Psoas muscle (tissue), 8 donors: ENCODE data around the gene MMP24. TPM values are rescaled to one million over a fixed set of nuclear protein-coding genes. Genes with fewer than 3 reads are reported as not detected.

Experiments
- ATAC-seq, 4 donors: fragments of 200-7000 bp; cut with Tn5 transposase; one replicate each; pipeline ENCODE4 v1.9.1; 2020; ENCODE audit warnings: moderate library complexity in 3 of 4, mild to moderate bottlenecking in 2 of 4
- DNase-seq, 2 donors: peaks; one replicate each; pipeline ENCODE4 v3.0.0-alpha.2; 2020
- H3K27ac ChIP-seq: fragments of 200-600 bp; one replicate; pipeline ENCODE4 v1.8.0; 2022
- H3K27me3 ChIP-seq, 3 donors: fragments of 200-600 bp in 1 of 3; one replicate each; pipeline versions ENCODE4 v1.6.1 to v1.8.0; 2013 to 2022; ENCODE audit warnings: low read length in 2 of 3, mild to moderate bottlenecking in 2 of 3, moderate library complexity in 1 of 3; ENCODE audit not compliant: insufficient read depth in 3 of 3
- H3K36me3 ChIP-seq, 2 donors: fragments of 200-600 bp in 1 of 2; one replicate each; pipeline versions ENCODE4 v1.6.1 to v1.8.0; 2013 to 2022; ENCODE audit warnings: low read depth in 1 of 2, mild to moderate bottlenecking in 1 of 2, moderate library complexity in 1 of 2; ENCODE audit not compliant: insufficient read depth in 1 of 2
- H3K4me1 ChIP-seq: fragments of 200-600 bp; one replicate; pipeline ENCODE4 v1.8.0; 2022
- H3K4me3 ChIP-seq: fragments of 200-600 bp; one replicate; pipeline ENCODE4 v1.8.0; 2022; ENCODE audit warnings: mild to moderate bottlenecking
- H3K9me3 ChIP-seq: fragments of 200-600 bp; one replicate; pipeline ENCODE4 v1.8.0; 2022
- WGBS, 3 donors: extraction: QIAGEN DNeasy Blood & Tissue Kit; methylation state at CpG; one replicate each; pipeline versions ENCODE4 v1.1.6 to v1.1.7; 2013; 5-methylcytosine and 5-hydroxymethylcytosine counted together
- intact Hi-C, 2 donors: fragments of 100-400 bp; cut with DNase I; formaldehyde crosslinking; loops; one replicate each; pipeline versions ENCODE4 v1.11.0 to v1.14.2; 2022
- polyA plus RNA-seq, 3 donors: library from polyadenylated mRNA; stranded (reverse); fragments of 200-250 nt; gene quantifications; one replicate each; pipeline ENCODE4 v1.2.3, GENCODE V29; 2013
- total RNA-seq, 4 donors: library from RNA; stranded (reverse); fragmentation: NEBNext Ultra II Directional in 2 of 4; extraction: Animal tissue kit (Norgen Biotek cat#: 25700) in 2 of 4; gene quantifications; one replicate each; pipeline versions ENCODE4 v1.2.1 to v1.2.4, GENCODE V29; 2021 to 2023
- TF ChIP-seq, protein P1 (sequence below): fragments of 200-600 bp; IDR thresholded peaks from one replicate; pipeline ENCODE4 v1.8.0; 2022; ENCODE audit warnings: antibody characterized with exemption
- donor health status: healthy with polysubstance abuse.
- donor health status: DM: no; HTN: no; CAD: no; lungs with moderate emphysema.
- donor health status: Bipolar disorder and iron deficiency.
- donor health status: healthy.
- donor health status: DM: yes; HTN: yes; CAD: no.
- donor health status: DM: no; HTN: no; CAD: no.
- donor health status: DM: no; HTN: no; CAD: no.
- donor health status: DM: yes; HTN: yes; CAD: no.

The MMP24 gene
- total and polyA plus RNA-seq, 7 donors: 0.01 to 0.27 (median 0.12) TPM; not detected in 1

DNA sequence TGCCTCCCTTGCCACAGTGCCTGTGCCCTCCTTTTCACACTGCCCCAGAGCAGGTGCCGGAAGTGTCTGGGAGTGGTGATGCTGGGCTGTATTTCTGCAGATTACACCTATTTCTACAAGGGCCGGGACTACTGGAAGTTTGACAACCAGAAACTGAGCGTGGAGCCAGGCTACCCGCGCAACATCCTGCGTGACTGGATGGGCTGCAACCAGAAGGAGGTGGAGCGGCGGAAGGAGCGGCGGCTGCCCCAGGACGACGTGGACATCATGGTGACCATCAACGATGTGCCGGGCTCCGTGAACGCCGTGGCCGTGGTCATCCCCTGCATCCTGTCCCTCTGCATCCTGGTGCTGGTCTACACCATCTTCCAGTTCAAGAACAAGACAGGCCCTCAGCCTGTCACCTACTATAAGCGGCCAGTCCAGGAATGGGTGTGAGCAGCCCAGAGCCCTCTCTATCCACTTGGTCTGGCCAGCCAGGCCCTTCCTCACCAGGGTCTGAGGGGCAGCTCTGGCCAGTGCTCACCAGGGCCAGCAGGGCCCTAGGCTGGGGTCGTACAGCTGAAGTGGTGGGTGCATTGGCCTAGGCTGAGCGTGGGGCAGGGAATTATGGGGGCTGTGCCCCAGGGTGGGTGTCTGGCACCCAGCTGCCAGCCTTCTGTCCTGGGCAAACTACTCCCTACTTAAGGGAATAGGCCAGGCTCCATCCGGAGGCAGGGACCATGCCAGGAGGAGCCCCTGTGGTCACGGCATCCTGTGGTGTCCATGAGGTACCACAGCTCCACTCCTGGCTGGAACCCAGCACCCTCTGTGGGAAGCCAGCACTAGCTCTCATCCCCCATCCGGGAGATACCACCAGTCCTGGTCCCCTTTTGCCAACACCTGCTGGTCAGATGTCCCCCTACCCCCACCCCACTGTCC is 47.9 kb downstream of the MMP24 start:
- no peaks in the 10 kb centered on the region for H3K27me3 ChIP-seq
- TF ChIP-seq, protein P1, sequence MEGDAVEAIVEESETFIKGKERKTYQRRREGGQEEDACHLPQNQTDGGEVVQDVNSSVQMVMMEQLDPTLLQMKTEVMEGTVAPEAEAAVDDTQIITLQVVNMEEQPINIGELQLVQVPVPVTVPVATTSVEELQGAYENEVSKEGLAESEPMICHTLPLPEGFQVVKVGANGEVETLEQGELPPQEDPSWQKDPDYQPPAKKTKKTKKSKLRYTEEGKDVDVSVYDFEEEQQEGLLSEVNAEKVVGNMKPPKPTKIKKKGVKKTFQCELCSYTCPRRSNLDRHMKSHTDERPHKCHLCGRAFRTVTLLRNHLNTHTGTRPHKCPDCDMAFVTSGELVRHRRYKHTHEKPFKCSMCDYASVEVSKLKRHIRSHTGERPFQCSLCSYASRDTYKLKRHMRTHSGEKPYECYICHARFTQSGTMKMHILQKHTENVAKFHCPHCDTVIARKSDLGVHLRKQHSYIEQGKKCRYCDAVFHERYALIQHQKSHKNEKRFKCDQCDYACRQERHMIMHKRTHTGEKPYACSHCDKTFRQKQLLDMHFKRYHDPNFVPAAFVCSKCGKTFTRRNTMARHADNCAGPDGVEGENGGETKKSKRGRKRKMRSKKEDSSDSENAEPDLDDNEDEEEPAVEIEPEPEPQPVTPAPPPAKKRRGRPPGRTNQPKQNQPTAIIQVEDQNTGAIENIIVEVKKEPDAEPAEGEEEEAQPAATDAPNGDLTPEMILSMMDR: no peak
- H3K4me1 ChIP-seq: peaks cover 8% of the 10 kb centered on the region
- H3K4me3 ChIP-seq: no peak overlapping the region
- peaks cover 0 to 60% of the 10 kb centered on the region in 2 donors for H3K36me3 ChIP-seq
- WGBS, 3 donors: 85 to 92% (median 88%) methylated on average over 24 of the region's 24 CpGs
- intact Hi-C loops: loop anchor here (5.0 to 10.0 kb wide), 3 partner anchors 127 to 440 kb away; partner anchors contain the start of gene EDEM2 (in 2 of the 2)
- no peaks in the 10 kb centered on the region for H3K9me3 ChIP-seq
- DNase-seq (no peak), ATAC-seq (no peak)
- no peak overlapping the region for H3K27ac ChIP-seq

DNA sequence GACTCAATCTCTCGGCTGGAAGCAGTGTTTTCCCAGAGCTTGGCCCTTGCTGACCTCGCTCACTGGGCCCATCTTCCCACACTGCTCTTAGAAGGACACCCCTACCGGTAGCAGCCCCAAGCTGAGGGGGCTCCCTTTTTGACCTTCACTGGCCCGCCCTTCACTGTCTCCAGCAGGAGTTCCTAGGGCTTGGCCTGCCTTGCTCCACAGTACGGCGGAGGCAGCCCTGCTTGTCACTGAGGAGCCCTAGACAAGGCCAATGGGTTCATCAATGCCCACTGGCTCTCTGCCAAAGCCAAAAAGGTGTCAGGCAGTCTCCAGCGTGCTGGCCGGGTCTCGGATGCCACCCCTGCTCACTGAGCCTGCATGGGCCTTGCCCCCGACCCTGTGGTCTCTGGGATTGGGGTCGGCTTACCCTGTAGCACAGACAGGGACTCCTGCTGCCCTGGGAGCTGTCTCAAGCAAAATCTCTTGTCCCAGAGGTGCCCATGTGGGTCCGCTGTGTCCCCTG is 49.3 kb downstream of the MMP24 start:
- WGBS, 3 donors: 83 to 91% (median 84%) methylated on average over 11 to 12 of the region's 12 CpGs
- H3K27ac ChIP-seq: no peak overlapping the region
- DNase-seq (no peak), ATAC-seq (no peak)
- TF ChIP-seq, protein P1: no peak
- peaks cover 8% of the 10 kb centered on the region for H3K4me1 ChIP-seq
- no peaks in the 10 kb centered on the region for H3K27me3 ChIP-seq
- peaks cover 2 to 60% of the 10 kb centered on the region in 2 donors for H3K36me3 ChIP-seq
- no peaks in the 10 kb centered on the region for H3K9me3 ChIP-seq
- intact Hi-C loops: loop anchor here in 1 of 2 donors (10.0 kb wide), 2 partner anchors 131 to 441 kb away; partner anchors contain the start of gene EDEM2
- H3K4me3 ChIP-seq: no peak overlapping the region

DNA sequence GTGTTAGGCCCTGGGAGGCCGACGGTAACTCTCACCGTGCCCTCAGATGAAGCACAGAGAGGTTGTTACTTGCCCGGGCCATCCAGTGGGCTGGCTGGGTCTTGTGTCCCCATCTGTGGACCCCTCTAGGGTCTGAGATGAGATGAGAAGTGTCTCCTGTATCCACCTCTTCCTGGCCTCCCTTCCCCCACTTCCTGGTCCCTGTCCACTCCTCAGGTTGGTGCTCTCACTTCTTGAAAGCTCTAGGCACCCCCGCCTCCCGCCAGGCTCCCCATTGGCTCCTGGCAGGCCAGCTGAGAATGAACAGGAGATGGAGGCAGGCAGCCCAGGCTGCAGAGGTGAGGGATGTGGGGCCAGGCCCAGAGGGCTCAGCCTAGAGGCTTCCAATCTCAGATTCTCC is 49.9 kb downstream of the MMP24 start:
- H3K9me3 ChIP-seq: no peaks in the 10 kb centered on the region
- 84 to 95% (median 88%) methylated on average over 6 of the region's 6 CpGs for WGBS, 3 donors
- peak overlapping the region; percentile 97 for H3K27ac ChIP-seq
- no peak for DNase-seq
- TF ChIP-seq, protein P1: no peak
- H3K36me3 ChIP-seq: peaks cover 2 to 60% of the 10 kb centered on the region in 2 donors
- peak overlapping the region; percentile 93 for H3K4me3 ChIP-seq
- intact Hi-C loops: loop anchor here in 1 of 2 donors (10.0 kb wide), 2 partner anchors 132 to 442 kb away; partner anchors contain the start of gene EDEM2
- peaks cover 8% of the 10 kb centered on the region for H3K4me1 ChIP-seq
- ATAC-seq: no peak
- no peaks in the 10 kb centered on the region for H3K27me3 ChIP-seq

DNA sequence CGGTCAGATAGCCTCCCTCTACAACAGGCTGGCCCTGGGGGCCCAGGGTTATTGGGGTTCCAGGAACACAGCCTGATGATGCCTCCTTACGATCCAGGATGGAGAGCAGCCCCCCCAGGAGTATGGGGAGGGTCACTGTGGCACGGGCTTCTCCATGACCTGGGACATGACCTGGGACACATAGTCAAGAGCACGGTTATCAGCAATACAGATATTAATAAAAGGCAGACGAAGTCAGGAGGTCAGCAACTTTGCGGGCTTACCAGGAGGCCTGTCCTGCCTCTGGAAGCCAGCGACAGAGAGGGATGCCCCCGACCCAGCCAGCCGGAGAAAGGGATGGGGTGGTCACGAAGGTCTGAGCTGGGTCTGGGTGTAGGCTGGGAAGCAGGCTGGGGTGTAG is 50.6 kb downstream of the MMP24 start:
- no peak for DNase-seq
- no peak for ATAC-seq
- peaks cover 8% of the 10 kb centered on the region for H3K4me1 ChIP-seq
- H3K4me3 ChIP-seq: peak overlapping the region; percentile 93
- WGBS, 3 donors: 10 to 16% (median 12%) methylated on average over 10 of the region's 10 CpGs
- no peaks in the 10 kb centered on the region for H3K9me3 ChIP-seq
- intact Hi-C loops: loop anchor here in 1 of 2 donors (10.0 kb wide), 2 partner anchors 132 to 442 kb away; partner anchors contain the start of gene EDEM2
- peak overlapping the region; percentile 97 for H3K27ac ChIP-seq
- H3K36me3 ChIP-seq: peaks cover 2 to 60% of the 10 kb centered on the region in 2 donors
- TF ChIP-seq, protein P1: no peak
- H3K27me3 ChIP-seq: no peaks in the 10 kb centered on the region
